HG03045 (cell line): Measurements from ENCODE around the gene ADGRG6.
"Not testable (repeated sequence)": the region's sequence is repeated elsewhere in the genome, so short reads cannot be mapped to it uniquely, and the experiment has no call there.

Experiments used
- ATAC-seq: cut with Tn5 transposase; IDR thresholded peaks from one replicate; pipeline ENCODE4 v1.9.1; 2021; ENCODE audit warnings: mild to moderate bottlenecking, moderate library complexity; ENCODE audit not compliant: unreplicated experiment

Gene ADGRG6

DNA sequence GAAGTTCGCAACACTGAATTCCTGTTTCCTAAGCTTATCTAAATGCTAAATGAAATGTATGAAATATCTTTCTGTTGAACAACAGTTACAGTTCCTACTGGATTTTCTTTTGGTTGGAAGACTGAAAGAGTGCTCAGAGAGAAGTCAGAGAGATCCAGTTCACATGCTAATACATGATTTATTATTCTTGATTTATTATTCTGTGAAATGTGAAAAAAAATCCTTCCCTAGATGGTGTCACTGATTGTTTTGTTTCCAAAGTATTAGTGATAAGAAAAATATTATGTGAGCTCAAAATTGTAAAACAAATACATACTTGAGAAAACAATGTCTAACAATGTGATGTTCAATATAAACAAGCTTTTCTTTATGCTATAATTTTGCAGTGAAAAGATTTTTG, 42.1 kb downstream of the ADGRG6 start:
- no peak for ATAC-seq

DNA sequence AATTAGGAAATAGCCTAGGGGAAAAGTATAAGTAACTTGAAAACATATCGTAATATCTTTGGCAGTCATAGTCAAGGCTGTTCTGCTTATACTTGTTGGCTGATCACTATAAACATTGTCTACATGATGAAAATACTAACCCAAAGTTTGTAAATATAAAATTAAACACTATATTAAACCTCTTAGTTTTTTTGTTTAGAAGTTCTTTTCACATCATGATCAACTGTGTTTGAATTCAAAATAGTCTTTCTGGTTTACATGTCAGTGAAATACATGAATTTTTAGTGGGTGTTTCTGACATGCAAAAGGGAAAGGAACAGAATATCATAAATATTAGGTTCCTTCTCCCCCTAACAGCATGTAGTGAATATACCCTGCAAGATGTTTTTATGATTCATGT, 43.5 kb downstream of the ADGRG6 start:
- ATAC-seq, result no peak

DNA sequence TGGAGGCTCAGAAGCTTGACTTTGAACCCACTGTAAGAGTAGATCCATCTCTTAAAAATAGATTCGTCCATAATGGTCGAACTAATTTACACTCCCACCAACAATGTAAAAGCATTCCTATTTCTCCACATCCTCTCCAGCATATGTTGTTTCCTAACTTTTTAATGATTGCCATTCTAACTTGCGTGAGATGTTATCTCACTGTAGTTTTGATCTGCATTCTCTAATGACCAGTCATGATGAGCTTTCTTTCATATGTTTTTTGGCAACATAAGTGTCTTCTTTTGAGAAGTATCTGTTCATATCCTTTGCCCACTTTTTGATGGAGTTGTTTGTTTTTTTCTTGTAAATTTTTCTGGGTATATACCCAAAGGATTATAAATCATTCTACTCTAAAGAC, 44.4 kb downstream of the ADGRG6 start:
- ATAC-seq, result not testable (repeated sequence)

DNA sequence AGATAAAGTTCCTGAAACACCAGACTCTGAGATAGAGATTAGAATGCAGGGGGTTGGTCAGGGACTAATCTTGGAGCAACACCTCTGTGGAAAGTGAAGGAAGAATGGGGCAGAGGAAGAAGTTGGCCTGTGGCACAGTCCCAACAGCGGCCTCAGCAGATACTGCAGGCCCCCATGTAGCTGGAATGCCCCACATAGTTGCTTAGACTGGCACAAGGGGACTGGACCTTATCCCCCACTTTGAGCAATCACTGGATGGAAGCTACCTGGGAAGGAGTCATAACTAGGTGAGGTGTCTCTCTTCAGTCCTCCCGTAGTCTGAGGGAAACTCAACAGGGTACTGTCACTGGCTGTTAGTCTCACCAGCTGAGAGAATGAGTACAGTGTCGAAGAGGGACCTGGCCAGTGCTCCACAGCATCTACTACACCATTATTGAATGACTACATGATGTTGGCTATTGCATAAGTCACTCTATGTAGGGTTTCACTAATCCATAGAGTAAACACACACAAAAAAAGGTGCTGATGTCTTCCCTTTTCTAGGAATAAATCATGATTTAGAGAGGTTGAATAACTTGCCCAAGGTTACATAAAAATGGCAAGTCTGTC, 47.5 kb downstream of the ADGRG6 start:
- ATAC-seq, result no peak

DNA sequence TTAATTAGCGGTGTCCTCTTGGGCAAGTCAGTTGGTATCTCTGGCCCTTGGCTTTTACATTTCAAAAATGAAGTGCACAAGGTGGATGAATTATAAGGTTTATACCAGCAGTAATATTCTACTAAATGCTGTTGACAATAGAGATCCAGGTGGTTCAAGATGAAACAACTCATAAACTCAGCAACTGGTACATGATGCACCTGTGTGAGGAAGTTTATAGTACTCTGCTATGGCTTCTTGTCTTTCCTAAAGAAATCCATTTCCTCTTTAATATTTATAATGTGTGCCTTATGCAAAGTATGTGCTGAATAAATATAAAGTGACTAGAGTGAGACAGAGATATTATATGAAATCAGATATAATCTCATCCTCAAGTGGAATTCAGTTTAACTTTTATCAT, 48.5 kb downstream of the ADGRG6 start:
- no peak for ATAC-seq

DNA sequence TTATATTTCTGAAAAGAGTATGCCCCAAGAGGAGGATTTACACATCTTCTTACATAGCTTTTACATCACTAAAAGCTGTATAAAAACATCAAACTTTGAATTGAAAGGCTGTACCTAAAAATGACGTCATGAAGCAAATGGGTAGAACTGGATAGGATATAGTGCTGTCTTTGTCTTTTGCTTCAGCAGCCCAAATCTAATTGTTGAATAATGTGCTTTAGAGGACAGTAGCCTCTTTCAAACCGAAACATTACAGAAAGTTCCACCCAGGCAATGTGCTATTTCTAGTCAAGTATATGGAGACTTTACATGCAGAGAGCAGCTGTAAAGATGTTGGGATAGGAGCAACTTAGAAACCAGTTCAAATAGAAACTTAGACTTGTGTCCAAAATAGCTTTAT, 51.9 kb downstream of the ADGRG6 start:
- ATAC-seq, result no peak

DNA sequence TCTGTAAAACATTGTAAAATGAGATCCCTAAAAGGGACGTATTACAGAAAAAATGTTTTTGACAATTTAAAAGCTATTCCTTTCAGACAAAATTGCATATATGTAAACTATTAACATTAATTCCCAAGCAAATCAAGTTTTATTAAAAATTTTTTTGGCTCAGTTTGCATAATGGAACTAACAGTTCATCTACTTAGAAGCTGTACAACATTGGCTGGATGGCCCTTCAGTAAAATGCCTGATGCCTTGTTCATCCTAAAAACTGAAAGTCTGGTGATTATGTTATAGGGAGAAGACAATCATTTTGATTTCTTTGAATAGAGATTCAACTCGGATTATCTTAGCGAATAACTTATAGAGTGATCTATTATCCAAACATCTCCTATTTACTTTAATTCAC, 52.8 kb downstream of the ADGRG6 start:
- no peak for ATAC-seq

DNA sequence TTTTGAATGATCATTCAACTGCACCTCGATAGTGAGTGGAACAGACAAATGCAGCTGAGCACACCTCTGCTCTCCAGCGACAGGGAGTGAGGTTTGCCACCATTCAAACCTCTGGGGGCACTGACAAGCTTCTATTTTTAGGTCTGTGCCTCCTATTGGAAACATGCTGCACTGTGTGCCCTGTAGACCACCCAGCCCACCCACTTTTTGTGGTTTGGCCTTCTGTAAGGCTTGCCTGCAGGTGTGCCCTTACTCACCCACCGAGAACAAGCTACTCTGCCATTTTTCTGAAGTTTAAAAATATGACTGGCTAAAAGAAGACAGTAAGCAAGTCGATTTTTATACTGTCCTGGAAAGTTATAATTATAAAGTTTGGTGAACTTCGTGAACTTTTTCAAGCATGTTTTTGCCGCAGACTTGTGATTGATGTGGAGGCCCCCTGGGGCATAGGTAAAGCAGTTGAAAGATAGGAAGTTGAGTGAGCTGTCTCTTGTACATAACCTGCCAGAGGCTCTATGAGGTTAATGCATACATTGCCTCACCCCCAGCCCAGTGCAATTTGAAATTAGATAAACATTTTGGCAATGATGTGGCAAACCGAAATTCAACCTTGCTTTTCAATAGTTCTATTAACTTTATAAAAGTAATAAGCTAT, 53.8 kb downstream of the ADGRG6 start:
- ATAC-seq, result no peak

DNA sequence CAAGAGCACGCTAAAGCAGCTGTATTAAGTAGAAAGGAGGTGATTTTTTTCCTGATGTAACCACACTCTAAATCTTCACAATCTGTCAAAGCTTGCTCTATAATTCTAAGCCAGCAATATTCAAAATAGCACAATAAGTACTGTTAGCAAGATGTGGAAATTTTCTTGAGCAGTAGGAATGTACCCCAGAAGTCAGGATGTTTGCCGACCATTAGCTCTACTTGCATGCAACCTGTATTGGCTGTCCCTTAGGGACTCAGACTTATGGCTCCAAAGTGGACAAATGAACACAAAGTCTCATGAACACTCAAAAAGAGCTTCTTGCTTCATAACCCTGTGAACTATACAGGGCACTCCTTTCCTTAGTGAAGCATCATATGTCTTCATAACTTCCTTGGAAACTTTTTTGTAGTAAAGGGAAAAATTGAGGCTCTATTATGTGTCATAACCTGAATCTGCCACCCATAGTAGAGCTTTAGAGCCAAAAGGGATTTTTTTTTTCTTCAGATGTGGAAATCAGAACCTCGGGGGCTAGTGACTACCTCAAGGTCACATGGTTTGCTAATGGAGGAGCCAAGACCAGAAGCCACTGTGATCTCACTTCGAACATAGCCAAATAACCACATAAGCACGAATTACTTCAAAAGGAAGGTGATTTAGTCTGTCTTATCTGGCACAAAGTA, 54.5 kb downstream of the ADGRG6 start:
- ATAC-seq, result no peak

DNA sequence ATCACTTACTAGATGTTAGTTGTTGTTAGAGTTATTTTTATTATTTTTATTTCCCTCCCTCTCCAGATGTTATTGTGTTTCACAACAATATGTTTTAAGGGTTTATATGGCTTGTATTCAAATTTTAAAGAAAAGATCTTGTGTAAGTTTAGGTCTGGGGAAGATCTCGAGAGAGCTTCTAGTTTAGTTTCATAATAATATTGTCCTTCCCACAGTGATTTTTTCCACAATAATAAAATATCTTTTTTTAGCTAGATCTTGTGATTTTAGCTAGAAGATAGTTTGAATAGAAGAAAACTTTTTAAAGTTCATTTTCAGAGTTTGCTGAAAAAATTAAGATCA, 55.0 kb downstream of the ADGRG6 start:
- no peak for ATAC-seq

DNA sequence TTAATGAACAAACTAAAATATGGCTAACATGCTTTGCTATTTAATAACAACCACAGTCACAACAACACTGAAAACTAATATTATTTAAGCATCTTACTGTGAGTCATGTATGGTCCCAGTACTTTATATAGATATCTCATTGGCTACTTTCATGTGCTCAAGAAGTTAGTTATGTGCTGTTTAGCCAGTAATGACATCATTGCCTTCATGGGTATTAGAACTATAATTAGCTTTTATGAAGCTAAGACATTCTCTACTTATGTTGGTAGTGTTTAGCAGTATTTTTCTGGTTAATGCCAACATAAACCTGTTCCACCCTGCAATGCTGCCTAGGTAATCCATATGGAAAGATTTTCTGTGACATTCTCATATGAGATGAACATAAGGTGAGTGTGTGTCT, 56.1 kb downstream of the ADGRG6 start:
- no peak for ATAC-seq

DNA sequence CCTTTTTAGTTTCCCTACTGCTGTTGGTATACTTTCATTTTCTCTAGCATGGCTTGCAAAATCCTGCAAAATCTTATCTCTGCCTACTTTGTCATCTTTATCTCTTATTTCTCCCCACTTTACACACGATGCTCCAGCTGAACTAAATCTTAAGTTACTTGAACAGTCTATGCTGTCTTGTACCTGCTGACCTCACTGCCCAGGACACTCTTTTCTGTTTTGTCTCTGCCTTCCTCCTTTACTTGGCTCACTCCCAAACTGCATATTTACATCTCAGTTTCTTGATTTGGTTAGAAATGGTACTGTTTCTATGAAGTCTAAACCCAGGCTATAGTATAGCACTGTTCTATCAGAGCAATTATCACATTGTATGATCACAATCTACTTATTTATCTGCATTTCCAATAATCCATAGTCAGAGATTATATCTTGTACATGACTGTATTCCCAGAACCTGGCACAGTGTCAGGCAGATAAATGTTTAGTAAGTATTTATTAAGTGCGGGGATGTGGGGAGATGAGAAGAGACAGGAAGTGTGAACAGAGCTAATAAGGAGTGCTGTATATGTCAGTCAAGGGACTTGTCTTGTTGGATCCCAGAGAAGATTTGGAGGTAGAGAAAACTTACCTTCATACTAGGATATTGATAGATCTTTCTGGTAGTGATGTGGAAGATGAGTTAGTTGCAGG, 57.6 kb downstream of the ADGRG6 start:
- no peak for ATAC-seq

DNA sequence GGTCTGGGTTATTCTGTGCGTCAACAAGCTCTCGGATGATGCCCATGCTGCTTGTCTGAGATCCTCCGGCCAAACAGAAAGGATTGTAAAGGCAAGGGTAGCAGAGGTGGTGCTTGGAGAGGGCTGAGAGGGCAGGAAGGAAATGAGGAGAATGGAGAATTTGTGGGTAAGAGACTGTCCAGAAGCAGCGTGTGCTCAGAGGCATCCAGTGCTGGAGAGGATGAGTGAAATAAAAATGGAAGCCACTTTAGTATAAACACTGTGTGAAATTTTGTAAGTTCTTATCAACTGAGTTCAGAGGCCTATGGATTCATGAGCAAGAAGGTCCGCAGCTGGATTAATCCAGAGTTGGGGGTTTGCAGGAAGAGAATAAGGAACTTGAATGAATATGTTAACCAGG, 59.5 kb downstream of the ADGRG6 start:
- no peak for ATAC-seq

DNA sequence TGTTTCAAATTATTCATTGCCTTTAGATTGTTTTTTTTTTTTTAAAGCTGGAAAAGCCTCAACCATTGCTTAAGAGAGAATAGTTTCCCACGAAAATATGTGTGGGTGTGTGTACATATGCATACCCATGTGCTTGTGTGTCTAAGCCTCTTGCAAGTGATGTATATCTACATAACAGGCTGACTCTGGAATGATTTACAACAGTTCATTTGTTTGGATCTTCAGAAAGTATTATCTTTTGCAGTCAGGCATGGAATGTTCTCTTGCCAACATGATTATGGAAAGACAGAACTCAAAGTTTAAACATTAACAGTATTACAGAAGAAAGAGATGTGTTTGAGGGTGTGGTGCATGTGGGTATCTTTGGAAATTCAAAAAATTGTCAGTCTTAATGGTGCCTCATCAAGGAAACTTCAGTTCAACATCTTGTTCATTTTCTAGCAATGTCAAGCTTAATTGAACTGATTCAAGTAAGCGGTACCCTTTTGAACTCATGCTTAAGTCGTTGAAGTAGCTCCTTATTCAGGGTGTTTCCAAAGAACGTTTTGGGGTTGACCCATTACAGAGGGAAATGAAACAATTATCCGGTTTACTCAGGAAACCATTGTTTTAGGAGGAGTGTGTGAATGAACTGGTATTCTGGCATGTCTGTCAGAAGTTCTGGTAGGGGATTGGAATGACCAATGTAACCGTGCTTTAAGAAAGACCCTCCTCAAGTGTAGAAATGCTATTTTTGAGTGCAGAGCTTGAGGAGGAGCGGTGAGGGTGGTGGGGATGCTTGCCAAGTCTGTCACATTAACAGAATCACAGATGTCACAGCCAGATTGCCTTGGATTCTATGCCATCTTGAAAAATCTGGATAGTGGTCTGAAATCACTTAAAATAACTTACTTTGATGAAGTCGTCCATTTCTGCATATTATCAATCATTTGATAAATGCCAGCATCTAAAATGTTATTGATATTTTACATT, 60.3 kb downstream of the ADGRG6 start:
- ATAC-seq, result no peak

DNA sequence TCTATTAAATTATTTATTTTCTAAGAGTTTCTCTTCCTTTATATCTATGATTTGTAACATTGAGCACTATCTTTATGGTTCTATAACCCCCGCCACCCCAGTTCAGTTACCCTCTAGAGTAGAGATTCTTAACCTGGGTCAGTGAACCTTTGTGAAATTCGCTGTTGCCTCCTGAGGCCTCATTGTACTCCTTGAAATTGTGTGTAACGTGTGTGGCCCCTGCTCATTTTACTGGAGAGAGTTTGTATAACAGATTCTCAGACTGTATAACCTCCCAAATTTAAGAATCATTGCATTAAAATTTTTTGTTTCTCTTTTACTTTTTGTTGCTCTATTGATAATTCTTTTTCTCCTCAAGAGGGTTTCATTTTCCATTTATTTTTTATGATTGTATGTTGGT, 65.3 kb downstream of the ADGRG6 start:
- ATAC-seq, result no peak

DNA sequence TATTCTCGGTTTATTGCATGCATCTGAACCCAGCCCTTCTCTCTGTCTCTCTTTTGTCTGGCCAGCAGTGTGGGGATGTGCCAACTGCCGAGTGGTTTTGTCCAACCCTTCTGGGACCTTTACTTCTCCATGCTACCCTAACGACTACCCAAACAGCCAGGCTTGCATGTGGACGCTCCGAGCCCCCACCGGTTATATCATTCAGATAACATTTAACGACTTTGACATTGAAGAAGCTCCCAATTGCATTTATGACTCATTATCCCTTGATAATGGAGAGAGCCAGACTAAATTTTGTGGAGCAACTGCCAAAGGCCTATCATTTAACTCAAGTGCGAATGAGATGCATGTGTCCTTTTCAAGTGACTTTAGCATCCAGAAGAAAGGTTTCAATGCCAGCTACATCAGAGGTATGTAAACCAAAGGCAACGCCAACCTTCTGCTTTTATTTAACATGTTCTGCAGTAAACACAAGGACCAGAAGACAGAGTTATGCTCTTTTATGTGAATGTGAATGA, 65.8 kb downstream of the ADGRG6 start:
- ATAC-seq, result no peak

DNA sequence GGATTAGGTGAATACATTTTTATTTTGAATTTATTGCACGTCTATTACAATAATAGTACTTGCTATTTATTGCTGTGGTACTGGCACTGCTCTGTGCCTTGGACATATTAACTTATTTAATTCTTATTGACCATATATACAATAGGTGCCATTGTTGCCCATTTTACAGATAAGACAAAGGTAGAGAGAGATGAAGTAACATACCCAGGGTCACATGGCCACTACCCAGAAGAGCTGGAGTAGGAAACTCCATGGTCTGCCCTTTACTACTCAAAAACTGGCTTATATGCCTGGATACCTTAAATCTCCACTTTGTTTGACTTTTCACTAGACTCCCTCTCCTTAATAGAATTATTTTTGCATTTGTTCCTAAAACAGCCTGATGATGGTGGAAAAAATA, 67.5 kb downstream of the ADGRG6 start:
- no peak for ATAC-seq

DNA sequence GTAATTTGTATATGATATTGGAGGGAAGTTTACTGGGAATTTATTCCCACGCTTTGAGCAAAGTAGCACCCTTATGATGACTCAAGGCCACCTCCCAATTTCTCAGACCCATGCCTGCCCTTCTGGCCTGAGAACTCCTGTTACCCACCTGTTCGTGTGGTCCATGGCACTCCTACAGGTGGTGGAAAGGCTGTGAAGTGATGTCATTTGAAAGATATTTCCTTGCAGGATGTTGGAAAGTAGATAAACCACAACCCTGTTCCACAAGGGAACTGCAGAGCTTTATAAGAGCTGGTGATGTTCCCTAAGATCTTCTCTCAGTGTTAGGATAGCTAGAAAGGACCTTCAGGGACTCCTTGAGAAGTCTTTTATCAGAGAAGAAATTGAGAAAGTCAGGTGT, 70.5 kb downstream of the ADGRG6 start:
- no peak for ATAC-seq

DNA sequence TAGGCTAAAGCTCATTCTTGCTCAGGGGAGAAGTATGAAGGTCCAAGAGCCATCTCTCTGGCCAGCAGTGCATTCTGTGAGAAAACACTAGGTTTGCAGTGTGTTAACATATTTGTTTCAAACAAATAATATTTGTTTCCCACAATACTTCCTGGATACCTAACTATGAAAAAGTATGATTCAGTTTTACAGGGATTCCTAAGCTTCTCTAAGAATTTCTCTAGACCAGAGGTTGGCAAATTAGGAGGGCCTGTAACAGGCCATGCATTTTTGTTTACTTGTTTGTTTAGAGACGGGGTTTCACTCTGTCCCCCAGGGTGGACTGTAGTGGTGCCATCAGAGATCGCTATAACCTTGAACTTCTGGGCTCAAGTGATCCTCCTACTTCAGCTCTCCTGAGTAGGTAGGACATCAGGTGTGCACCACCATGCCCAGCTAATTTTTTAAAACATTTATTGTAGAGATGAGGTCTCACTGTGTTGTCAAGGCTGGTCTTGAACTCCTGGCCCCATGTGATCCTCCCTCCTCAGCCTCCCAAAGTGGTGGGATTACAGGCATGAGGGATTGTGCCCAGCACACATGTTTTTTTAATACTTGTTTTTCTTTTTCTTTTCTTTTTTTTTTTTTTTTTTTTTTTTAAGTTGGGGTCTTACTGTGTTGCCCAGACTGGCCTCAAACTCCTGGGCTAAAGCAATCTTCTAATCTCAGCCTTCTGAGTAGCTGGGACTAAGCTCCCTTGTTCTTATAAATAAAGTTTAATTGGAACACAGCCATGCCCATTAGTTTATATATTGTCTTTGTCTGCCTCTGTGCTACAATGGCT, 71.7 kb downstream of the ADGRG6 start:
- ATAC-seq, result no peak
